Kidney (tissue), 14 donors: ENCODE measurements around the gene FAAP100. TPM values are rescaled to one million over a fixed set of nuclear protein-coding genes. Genes with fewer than 3 reads are reported as not detected.

ENCODE experiments used
- DNase-seq, 5 donors: peaks; one replicate each; pipeline ENCODE4 v3.0.0-alpha.2; 2013 to 2020
- FAIRE-seq: peaks from 2 replicates; lab custom pipeline; 2012; peaks lifted over from hg19 to GRCh38; lab: Jason Lieb, UNC
- H3K27ac ChIP-seq, 2 donors: one replicate each; pipeline ENCODE4 v1.7.0; 2013; ENCODE audit warnings: low read depth in 2 of 2, low read length in 2 of 2, inconsistent platforms in 1 of 2
- H3K27me3 ChIP-seq: one replicate; pipeline ENCODE4 v1.7.1; 2013; ENCODE audit warnings: low read length, inconsistent platforms; ENCODE audit not compliant: control insufficient read depth, insufficient read depth
- H3K36me3 ChIP-seq, 3 donors: one replicate each; pipeline versions ENCODE4 v1.7.0 to v1.7.1; 2013; ENCODE audit warnings: low read length in 3 of 3, control low read depth in 1 of 3, inconsistent platforms in 1 of 3; ENCODE audit not compliant: insufficient read depth in 3 of 3, control insufficient read depth in 2 of 3
- H3K4me1 ChIP-seq, 3 donors: one replicate each; pipeline versions ENCODE4 v1.7.0 to v1.7.1; 2013; ENCODE audit warnings: low read length in 3 of 3, inconsistent platforms in 1 of 3, low read depth in 1 of 3; ENCODE audit not compliant: control insufficient read depth in 2 of 3, insufficient read depth in 2 of 3
- H3K4me3 ChIP-seq, 3 donors: one replicate each; pipeline versions ENCODE4 v1.7.0 to v1.8.1; 2013; ENCODE audit warnings: low read length in 3 of 3, control low read depth in 1 of 3, inconsistent platforms in 1 of 3
- H3K9ac ChIP-seq, 3 donors: one replicate each; pipeline versions ENCODE4 v1.7.0 to v1.7.1; 2013; ENCODE audit warnings: low read length in 3 of 3, control low read depth in 1 of 3, inconsistent platforms in 1 of 3
- H3K9me3 ChIP-seq, 3 donors: one replicate each; pipeline versions ENCODE4 v1.7.0 to v1.7.1; 2013; ENCODE audit warnings: low read length in 3 of 3, control low read depth in 1 of 3, inconsistent platforms in 1 of 3; ENCODE audit not compliant: control insufficient read depth in 2 of 3, insufficient read depth in 1 of 3
- CTCF ChIP-seq: IDR thresholded peaks from 3 replicates; pipeline ENCODE4 v1.5.1; 2012; ENCODE audit warnings: mild to moderate bottlenecking, moderate library complexity, borderline replicate concordance; ENCODE audit not compliant: insufficient read depth; ENCODE audit errors: extremely low read depth
- intact Hi-C: fragments of 100-400 bp; cut with DNase I; formaldehyde crosslinking; loops from one replicate; pipeline ENCODE4 v1.11.1; 2022
- polyA plus RNA-seq: library from polyadenylated mRNA; stranded (reverse); fragments of 350-450 nt; fragmentation: Illumina TruSeq; extraction: RNeasy Lipid Tissue Mini Kit (QIAGEN cat#74804); gene quantifications from one replicate; pipeline ENCODE4 v1.2.3, GENCODE V29; 2014; ENCODE audit warnings: low read depth, low replicate concordance; ENCODE audit not compliant: insufficient read depth
- total RNA-seq: library from RNA; stranded (reverse); fragmentation: NEBNext Ultra II Directional; extraction: Animal tissue kit (Norgen Biotek cat#: 25700); gene quantifications from one replicate; pipeline ENCODE4 v1.2.1, GENCODE V29; 2021
- donor health status: control.
- donor health status: control.
- donor health status: control.
- donor health status: control.
- donor health status: control.
- donor health status: DM: yes; HTN: yes; CAD: no.
- donor health status: Normal renal cell carcinoma (clear cell type).

Gene FAAP100
- total and polyA plus RNA-seq, 2 donors from 2014 or later, result 13.2 to 28.6 TPM

GRCh38 chr17:81599719-81600486 is 47.8 kb upstream of the FAAP100 start:
- no peak overlapping the region for H3K4me3 ChIP-seq
- no peaks in the 10 kb centered on the region for H3K27me3 ChIP-seq
- DNase-seq, result peak in 1 of 5 donors; percentile 14
- intact Hi-C loops, result no loop called here
- H3K9me3 ChIP-seq, result no peaks in the 10 kb centered on the region
- no peak for FAIRE-seq
- no peak for TF ChIP-seq CTCF
- no peak overlapping the region for H3K9ac ChIP-seq
- no peak overlapping the region for H3K27ac ChIP-seq
- no peaks in the 10 kb centered on the region for H3K4me1 ChIP-seq
- peaks cover 5 to 47% (median 28%) of the 10 kb centered on the region in 3 donors for H3K36me3 ChIP-seq

GRCh38 chr17:81593105-81593871 is 41.1 kb upstream of the FAAP100 start:
- Histone ChIP-seq H3K9me3 (no peaks in the 10 kb centered on the region), H3K4me1 (no peaks in the 10 kb centered on the region), H3K27ac (no peak overlapping the region), H3K4me3 (no peak overlapping the region), H3K9ac (no peak overlapping the region), H3K36me3 (peaks cover 10 to 51% (median 37%) of the 10 kb centered on the region in 3 donors), H3K27me3 (no peaks in the 10 kb centered on the region)
- intact Hi-C loops, result no loop called here
- TF ChIP-seq CTCF, result no peak
- DNase-seq (peak in 1 of 5 donors; percentile 60), FAIRE-seq (no peak)

GRCh38 chr17:81591971-81592370 is 39.8 kb upstream of the FAAP100 start:
- H3K9ac ChIP-seq, result no peak overlapping the region
- no peak for TF ChIP-seq CTCF
- intact Hi-C loops, result no loop called here
- H3K4me1 ChIP-seq, result no peaks in the 10 kb centered on the region
- no peaks in the 10 kb centered on the region for H3K27me3 ChIP-seq
- H3K9me3 ChIP-seq, result no peaks in the 10 kb centered on the region
- DNase-seq (peak in 1 of 5 donors; percentile 44), FAIRE-seq (no peak)
- no peak overlapping the region for H3K27ac ChIP-seq
- H3K36me3 ChIP-seq, result peaks cover 10 to 51% (median 37%) of the 10 kb centered on the region in 3 donors
- no peak overlapping the region for H3K4me3 ChIP-seq
